ENCODE data around the gene ZNF804A.

- no peak for TF ChIP-seq CTCF (IDR thresholded peaks at IDR 0.05)
- TF ChIP-seq POLR2A (IDR thresholded peaks at IDR 0.05), result no peak
Measured at GRCh38 chr2:184971546-184972068, 373.3 kb downstream of the ZNF804A start.

Measured in lower leg skin (tissue), 3 donors.